Lung microvascular endothelial cell (primary cell): Measurements from ENCODE around the gene SLC45A3. TPM values are rescaled to one million over a fixed set of nuclear protein-coding genes. Genes with fewer than 3 reads are reported as not detected.
"Not testable (repeated sequence)": the region's sequence is repeated elsewhere in the genome, so short reads cannot be mapped to it uniquely, and the experiment has no call there.

ENCODE experiments used
- DNase-seq, 2 donors: peaks; one replicate each; pipeline versions ENCODE4 v3.0.0 to v3.0.0-alpha.2; 2010; ENCODE audit warnings: low read depth in 2 of 2
- total RNA-seq: library from RNA; depleted of rRNA; stranded (reverse); fragments of >200 nt; gene quantifications from 2 replicates; pipeline ENCODE4 v1.2.1, GENCODE V29; 2014

SLC45A3 gene
- total RNA-seq, 1 donor from 2014 or later: 64.7 TPM

DNA sequence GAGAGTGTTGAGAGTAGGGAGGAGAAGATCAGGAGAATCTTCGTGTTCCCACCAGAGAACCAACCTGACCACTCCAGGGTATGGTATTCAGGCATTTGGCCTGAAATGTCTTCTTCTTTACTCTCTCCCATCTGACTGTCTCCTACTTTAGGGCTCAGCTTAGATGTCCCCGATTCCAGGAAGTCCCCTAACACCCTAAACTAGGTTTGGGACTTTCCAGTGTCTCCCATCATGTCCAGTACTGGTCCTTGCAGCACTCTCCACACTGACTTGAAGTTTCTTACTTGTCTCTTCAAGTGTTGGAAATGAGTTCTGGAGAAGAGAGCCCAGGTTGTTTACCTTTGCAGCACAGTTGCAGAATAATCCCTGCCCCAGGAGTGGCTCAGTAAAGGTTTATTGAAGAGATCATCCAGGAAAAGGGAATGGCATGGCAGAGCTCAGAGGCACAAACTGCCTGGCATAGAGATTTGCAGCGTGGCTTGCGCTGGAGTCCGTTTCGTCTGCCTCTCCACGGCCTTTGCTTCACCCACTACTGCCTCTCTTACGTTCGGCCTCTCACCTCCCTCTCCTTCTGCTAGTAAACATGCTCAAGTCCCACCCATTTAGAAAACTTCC, 42.3 kb downstream of the SLC45A3 start:
- DNase-seq: no peak

GRCh38 chr1:205636732-205637131, 43.6 kb downstream of the SLC45A3 start:
- DNase-seq: no peak

DNA sequence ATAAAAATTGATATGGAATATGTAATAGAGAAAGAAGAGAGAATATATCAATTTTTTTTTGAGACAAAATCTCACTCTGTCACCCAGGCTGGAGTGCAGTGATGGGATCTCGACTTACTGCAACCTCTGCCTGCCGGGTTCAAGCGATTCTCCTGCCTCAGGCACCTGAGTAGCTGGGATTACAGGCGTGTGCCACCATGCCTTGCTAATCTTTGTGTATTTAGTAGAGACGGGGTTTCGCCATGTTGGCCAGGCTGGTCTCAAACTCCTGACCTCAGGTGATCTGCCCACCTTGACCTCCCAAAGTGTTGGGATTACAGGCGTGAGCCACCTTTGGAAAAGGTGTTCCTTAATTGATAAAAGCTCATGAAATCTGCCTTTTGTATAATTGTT, 44.2 kb downstream of the SLC45A3 start:
- DNase-seq: not testable (repeated sequence)

DNA sequence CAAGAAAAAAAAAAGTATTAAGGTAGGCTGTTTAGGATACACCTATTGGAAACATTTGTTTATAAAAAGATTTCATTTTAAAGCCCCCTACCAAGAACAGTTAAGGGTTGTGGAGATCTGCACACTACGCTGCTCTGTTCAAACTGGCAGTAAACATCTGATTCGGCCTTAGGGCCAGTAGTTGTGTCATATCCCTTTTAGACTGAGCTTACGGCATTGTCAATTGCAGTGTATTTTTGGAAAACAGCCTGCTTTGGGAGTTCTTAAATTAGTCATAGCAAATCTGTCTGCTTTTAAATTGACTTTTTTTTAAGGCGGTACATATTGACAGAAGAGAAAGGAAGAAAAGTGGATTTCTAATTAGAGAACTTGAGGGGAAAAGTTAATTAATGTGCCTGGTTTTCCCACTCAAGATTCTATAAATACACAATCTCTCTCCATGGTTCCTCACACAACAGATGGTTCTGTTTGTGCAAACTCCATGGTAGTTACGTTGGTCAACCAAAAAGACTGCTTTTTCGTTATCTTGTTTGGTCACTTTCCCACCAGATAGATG, 46.8 kb downstream of the SLC45A3 start:
- peak; percentile 90 to 91 for DNase-seq

DNA sequence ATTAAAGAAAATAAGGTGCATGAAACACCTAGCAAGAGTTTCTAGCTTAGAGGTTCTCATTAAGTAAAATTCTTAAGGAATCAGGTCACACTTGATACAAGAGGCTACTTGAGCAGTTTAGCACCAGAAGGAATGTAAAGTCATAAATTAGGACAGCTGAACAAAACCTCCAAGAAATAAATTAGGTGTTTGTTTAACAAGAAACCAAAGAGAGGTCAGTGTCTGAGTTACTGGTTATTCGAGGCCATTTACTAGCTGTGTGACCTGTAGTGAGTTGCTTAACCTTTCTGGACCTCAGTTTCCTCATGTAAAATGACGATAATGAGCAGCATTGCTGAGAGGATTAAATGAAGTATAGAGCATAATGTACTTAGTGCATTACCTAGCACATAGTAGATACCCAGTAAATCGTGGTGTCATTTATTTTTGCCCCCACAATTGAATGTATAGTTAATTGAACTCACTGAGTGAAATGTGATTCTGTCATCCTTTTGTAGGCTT, 47.6 kb downstream of the SLC45A3 start:
- peak; percentile 22 to 40 for DNase-seq

GRCh38 chr1:205631768-205632668, 48.3 kb downstream of the SLC45A3 start, which contains the start of gene ELK4:
ELK4 (minus strand) TSS chr1:205632011; CDS start chr1:205623882, 8,129 bp downstream.
- peak; percentile 99 for DNase-seq

DNA sequence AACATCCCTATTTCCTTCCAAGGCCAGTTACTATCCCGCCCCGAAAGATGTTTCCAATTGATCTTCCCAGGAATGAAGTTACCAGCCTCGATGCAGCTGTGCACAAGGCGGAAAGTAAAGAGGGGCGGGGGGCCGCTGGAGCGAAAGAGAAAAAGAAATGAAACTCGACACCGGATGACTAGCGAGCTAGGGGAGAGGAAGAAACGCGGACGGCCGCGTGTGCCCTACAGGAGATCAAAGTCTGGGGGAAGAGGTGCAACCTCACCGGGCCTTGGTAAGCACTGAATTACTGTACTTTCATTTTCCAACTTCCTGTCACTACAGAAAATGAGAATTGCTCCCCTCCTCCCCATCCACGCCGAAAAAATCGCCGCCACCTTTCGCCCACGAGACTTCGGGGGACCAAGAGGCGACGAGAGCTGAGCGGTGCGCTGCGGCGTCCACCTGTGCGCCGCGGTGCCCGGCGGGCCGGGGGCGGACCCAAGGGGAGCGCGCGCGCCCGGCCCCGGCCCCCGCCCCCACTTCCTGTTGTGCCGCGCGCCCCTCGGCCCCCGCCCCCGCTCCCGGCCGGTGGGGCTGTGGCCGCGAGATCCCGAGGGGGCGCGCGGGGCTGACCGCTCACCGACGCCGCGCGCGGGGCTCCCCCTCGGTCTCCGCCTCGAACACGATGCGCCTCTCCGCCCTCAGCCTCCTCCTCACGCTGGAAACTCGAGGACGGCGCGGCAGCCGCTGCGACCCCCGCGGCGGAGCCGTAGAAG, 49.1 kb downstream of the SLC45A3 start:
- DNase-seq: peak; percentile 81 to 92

DNA sequence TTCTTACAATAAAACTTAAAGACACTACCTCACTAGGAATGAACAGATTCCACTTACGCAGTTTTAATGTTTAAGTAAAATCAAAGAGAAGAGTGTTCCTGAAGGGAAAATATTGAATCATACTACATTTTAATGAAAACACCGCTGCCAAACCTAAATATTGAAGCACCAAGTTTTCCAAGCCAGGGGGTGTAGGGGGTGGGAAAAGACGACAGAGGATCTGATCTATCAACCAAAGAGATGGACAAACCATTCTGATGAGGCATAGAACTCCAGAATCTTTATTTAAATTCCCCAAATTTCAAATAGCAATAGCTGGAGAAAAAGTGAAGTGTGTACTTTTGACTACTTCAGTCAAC, 49.7 kb downstream of the SLC45A3 start:
- no peak for DNase-seq

- peak; percentile 76 to 81 for DNase-seq
Measured at GRCh38 chr1:205630241-205630640, 50.1 kb downstream of the SLC45A3 start.

- DNase-seq: peak; percentile 19 to 48
Measured at GRCh38 chr1:205629751-205630150, 50.6 kb downstream of the SLC45A3 start.

DNA sequence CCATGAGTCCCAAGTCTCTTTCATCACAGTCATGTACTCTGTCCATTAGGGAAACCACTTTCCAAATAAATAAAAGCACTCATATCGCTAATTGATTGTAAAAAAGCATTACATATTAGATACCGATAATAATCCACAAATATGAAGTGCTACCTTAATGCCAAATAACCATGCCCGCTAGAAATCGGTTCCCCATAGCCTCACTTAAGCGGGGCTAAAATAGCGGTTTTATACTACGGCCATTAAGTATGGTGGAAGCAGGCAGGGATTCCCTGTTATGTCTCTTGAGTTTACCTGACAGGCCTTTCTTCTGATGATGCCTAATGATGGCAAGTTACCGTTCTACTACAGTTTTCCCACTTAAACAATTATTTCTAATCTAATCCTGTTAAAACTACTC, 52.4 kb downstream of the SLC45A3 start:
- DNase-seq: no peak

DNA sequence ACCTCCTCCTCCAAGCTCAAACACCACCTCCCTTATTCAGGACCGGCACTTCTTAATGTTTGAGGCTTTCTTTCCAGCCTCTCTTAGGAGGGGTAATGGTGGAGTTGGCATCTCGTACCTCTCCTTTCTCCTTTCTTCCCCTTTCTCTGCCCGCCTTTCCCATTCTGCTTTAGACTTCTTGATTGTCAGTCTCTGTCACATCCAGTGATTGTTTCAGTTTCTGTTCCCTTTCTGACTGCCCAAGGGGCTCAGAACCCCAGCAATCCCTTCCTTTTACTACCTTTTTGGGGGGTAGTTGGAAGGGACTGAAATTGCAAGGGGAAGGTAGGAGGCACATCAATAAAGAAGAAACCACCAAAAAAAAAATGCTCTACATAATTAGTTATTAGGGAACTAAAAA, 54.1 kb downstream of the SLC45A3 start:
- no peak for DNase-seq

GRCh38 chr1:205623646-205624045, 56.7 kb downstream of the SLC45A3 start:
- DNase-seq: no peak

- no peak for DNase-seq
Measured at GRCh38 chr1:205620269-205620668, 60.0 kb downstream of the SLC45A3 start.

GRCh38 chr1:205619376-205619775, 60.9 kb downstream of the SLC45A3 start:
- DNase-seq: no peak

GRCh38 chr1:205616563-205617293, 63.6 kb downstream of the SLC45A3 start:
- no peak for DNase-seq

GRCh38 chr1:205615789-205616188, 64.5 kb downstream of the SLC45A3 start:
- DNase-seq: no peak

GRCh38 chr1:205613854-205614412, 66.4 kb downstream of the SLC45A3 start:
- no peak for DNase-seq

GRCh38 chr1:205612556-205612955, 67.8 kb downstream of the SLC45A3 start:
- no peak for DNase-seq

DNA sequence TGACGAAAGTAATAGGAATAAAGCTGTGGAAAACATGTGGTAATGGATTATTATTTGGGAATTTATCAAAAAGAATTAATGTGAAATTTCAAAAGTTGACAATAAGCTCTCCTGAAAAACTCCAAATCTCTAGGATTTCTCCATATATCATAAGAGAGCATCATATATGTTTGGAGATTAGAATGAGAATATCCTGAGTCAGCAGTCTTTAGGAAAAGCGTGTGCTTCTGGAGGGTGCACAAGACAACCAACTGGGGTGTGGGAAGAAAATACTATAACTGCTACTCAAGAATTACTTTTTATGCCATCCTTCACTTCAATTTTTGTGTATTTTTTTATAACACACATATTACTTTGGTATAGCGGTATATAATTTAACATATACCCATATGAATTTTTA, 68.2 kb downstream of the SLC45A3 start:
- DNase-seq: no peak
